CD4-positive, alpha-beta T cell treated with Interleukin-21 for 1 hour (primary cell): ENCODE data around the gene CDKN1B.

Experiments used
- DNase-seq: peaks from one replicate; pipeline ENCODE4 v3.0.0-alpha.2; 2020

CDKN1B gene

GRCh38 chr12:12770262-12770661 is 53.1 kb downstream of the CDKN1B start:
- no peak for DNase-seq
